Myocyte (in vitro differentiated cells): Measurements from ENCODE around the gene CPSF3. TPM values are rescaled to one million over a fixed set of nuclear protein-coding genes. Genes with fewer than 3 reads are reported as not detected.

Source experiments
- DNase-seq: peaks from one replicate; pipeline ENCODE4 v3.0.0-alpha.2; 2012; ENCODE audit warnings: low read depth
- polyA plus RNA-seq: library from polyadenylated mRNA; unstranded; fragments of >200 nt; gene quantifications from one replicate; pipeline ENCODE4 v1.2.1, GENCODE V29; 2012; ENCODE audit warnings: missing spikeins
- total RNA-seq: library from RNA; depleted of rRNA; stranded (reverse); fragments of >200 nt; gene quantifications from 2 replicates; pipeline ENCODE4 v1.2.3, GENCODE V29; 2014

CPSF3 gene
- total RNA-seq: 44.0 and 45.3 TPM in 2 replicates
- 22.4 TPM for polyA plus RNA-seq

DNA sequence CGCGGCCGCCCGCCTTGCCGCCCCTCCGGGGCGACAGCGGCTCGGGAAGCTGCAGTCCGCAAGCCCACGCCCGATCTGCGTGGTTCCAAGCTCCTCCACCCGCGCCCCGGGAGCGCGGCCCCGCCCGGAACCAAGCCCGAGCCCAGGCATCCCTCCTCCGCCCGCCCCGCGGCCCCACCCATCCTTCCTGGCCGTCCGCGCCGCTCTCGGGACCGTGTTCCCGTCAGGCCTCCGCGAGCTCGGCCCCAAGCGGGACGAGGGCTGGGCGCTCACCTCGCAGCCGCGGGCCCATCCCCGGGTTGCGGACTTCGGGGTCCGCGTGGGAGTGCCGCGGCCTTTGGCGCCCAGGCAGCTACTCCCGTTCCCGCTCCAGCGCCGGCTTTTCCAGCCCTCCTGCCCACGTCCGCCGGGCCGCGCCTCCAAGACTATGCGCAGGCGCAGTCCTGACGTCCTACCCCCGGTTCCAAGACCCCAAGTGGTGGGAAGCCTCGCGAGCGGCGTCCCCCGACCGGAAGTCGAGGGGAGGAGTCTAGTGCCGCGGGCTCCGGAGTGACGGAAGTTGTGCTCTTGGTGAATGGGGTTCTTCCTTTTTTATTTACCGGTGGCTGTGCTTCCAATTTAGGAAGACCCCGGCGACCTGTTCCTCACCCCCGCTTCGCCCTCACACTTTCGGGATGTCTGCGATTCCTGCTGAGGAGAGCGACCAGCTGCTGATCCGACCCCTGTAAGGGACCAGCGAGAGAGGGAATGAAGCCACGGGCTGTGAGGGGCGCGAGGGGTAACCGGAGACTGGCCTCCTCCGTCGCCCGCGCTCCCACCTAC lies at the start of gene CPSF3, which contains the start of gene ITGB1BP1:
TSS of gene CPSF3 (plus strand) at position 555 of the 822 bp plus-strand sequence. CDS start at position 675, 120 bp downstream.
TSS of gene ITGB1BP1 (minus strand) at position 429 of the 822 bp plus-strand sequence. CDS start 4,831 bp downstream, outside the sequence.
- DNase-seq: peak; percentile 99

DNA sequence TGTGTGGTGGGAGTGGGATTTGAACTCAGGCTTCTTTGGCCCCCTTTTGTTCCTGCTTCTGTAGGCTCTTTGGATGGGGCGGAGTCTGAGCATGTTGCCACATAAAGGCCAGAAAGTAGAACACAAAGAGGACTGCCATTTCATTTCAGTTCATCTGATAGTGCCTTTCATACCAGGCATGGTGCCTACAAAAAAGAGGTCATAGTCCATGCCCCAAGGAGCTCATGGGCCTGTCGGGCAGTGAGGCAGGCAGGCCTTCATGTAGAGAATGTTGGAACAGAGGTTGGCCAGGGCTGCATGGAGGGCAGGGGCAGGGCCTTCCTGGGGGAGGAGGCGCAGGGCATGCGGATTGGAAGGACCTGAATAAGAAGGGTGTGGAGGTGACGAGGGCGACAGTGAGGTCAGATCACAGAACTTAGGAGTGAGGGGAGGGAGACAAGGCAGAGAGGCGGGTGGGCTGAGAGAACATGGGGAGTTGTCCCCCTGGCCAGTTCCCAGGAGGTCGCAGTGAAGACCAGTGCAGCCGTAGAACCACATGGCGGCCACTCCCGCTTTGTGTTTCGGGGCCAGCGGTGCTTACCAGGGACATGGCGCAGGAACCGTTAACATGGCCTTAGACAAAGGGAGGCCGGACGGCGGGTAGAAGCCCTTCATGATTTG lies 49.3 kb upstream of the CPSF3 start:
- no peak for DNase-seq

DNA sequence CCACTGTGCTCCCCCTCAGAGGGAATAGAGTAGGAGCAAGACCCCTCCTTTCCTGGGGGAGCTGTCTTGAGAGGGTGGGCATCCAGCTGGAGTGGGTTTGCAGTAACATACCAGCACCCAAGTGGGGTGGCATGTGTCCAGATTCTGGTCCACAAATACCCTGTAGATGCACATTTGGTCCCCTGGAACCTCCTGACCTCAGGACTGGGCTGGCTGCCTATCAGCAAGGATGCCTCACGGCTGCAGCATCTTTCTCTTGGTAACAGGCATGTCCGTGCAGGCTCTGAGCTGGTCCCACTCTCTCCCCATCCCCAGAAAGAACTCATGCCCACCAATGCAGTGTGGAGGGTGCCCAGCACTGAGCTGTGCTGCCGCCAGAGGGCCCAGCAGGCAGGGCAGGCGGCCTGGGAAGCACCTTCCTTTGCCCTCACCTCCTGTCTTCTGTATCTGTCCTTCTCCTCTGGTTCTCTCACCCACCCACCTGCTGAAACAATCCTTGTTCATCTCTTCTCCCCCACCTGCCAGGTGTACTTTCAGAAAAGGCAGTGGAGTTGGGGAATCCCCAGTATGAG lies 47.5 kb upstream of the CPSF3 start:
- no peak for DNase-seq

DNA sequence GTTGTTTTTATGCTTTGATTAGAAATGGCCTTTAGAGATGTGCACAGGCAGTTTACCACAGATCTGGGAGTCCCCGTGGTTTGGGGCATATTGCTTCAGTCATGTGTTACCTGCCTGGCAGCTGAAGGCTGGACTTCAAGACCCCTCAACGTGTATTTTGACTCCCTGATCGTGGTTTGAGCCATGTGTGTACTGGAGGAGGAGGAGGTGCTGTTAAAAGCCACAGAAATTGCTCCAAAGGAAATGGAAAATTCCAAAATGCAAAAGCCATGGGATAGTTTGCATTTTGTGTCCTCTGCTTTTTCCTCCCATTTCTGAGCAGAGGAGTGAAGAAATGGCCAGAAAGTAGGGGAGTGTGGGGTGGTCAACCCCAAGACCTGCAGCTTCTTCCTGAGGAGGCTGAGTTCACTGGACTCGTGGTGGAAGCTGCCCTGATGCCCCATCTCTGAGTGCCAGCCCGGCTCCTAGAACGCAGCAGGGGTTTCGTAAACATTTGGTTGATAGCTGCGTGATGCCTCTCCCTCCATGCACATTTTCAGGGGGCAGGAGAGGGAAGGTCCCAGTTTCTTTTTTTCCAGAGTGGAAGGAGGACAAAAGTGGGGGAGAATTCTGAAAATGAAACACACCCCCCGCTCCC lies 45.9 kb upstream of the CPSF3 start:
- no peak for DNase-seq

DNA sequence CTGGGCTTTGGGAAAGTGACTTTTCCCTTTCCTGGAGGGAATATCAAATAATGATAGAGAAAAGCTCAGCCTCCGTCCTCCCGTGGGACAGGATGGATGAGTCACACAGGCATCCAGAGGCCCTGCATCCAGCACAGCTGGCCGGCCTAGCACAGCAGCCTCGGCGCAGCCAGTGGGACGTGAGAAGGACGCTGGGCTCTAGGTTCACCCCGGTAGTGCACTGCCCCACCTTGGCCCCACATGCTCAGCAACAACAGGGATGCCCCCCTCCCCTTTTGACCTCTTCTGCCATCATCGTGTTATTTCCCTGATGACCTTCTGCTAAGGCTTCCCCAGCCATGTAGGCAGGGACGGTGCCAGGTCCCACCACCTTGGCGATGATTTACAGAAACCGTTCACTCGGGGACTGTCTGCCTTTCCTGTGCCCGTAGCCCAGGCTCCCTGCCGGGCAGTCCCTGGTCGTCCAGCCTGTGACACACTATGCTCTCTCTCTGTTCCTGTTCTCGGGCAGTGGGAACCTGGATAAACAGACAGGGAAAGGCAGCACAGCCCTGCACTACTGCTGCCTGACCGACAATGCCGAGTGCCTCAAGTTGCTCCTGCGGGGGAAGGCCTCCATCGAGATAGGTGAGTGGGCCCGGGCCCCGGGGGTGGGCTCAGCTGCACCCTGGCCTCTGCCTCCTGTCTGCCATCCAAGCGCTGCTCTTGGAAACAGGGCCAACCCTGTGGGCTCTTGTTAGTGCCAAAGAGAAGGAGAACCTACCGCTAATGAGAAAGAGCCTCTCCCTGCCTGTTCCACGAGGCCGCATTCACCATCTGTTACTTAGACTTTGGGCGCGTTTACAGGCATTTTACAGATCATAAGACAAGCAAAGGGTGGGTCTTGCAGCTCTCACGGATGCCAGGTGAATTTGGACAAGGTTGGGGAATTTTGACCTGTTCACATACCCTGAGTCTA lies 44.7 kb upstream of the CPSF3 start:
- DNase-seq: peak; percentile 79

DNA sequence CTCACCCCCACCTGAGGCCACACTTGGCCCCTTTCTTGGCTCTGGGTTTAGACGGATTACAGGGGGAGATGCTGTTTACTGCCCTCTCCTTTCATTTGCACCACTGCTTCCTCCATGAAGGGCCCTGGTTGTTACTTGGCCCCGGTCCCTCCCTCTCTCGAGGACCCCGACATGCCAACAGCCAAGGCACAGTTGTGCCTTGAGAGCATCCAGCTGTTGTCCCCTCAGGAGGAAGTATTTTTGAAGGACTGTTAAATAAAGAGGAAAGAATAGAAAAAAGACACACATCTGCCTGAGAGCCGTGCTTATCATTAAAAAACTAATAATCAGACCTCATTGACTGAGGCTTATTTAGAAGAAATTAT lies 44.1 kb upstream of the CPSF3 start:
- no peak for DNase-seq

DNA sequence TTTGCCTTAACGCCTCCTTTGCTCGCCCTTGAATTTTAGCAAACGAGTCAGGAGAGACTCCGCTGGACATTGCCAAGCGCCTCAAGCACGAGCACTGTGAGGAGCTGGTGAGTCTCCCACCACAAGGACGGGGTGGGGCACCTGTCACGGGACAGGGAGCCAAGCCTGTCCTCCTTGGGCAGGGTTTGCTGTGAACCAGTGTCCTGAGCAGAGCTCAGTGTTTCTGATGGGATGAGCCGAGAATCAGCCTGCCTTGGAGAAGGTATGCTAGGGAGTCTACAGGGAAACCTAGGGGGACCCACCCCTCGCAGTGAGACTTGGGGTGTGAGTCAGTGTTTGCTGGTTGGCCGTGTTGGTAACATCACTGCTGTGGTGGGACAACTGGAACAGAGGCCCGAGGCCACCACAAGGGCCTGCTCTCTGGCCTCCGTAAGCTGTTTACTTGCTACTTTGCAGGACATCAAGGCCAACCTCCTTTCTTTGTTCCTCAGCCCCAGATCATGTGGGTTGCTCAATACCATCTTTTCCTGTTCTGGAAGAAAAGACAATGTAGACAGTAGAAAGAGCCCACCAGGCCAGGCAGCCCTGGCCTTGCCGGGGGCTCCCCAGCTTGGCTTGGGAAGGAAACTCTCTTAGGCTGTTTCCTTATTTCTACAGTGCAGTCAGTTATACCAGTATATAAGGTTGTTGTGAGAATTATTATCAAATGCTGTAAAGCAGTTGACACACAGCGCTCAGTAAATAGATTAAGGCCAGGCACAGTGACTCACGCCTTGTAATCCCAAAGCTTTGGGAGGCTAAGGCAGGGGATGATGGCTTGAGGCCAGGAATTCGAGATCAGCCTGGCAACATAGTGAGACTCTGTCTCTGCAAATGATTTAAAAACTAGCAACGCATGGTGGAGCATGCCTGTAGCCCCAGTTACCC lies 42.5 kb upstream of the CPSF3 start:
- peak; percentile 90 for DNase-seq

DNA sequence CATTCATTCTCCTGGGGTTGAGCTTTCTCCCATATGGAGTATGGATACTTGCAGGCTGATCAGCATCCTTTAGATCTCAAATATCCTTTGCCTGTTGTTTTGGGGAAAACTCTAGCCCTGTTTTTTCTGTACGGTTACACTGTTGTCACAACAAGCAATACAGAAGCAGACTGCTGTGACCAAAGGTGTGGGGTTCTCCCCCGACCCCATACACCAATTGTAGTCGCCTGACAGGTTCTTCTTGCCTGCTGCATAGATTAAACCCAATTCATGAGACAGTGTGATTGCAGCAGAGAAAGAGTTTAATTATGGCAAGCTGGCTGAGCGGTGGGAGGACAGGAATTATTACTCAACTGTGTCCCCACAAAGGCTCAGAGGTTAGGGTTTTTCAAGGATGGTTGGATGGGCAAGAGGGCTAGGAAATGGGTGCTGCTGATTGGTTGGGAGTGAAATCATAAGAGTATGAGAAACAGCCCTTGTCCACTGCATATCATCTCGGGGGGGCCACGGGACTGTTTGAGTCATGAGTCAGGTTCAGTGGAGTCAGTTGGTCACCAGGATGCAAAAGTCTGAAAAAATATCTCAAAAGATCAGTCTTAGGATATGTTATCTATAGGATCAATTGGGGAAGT lies 40.7 kb upstream of the CPSF3 start:
- no peak for DNase-seq

DNA sequence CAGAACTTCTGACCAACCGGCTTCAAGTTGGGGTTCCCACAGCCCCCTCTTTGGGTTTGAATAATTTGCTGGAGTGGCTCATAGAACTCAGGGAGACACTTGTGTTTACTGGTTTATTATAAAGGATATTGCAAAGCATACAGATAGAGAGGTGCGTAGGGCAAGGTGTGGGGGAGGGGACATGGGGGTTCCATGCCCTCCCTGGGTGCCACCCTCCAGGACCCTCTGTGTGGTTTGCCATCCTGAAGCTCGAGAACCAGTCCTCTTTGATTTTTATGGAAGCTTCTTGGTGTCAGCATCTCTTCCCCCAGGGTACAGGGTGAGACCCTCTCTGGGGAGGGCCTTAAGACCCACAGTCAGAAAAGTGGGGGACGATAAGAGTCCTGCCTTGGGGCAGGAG lies 38.9 kb upstream of the CPSF3 start:
- DNase-seq: no peak

DNA sequence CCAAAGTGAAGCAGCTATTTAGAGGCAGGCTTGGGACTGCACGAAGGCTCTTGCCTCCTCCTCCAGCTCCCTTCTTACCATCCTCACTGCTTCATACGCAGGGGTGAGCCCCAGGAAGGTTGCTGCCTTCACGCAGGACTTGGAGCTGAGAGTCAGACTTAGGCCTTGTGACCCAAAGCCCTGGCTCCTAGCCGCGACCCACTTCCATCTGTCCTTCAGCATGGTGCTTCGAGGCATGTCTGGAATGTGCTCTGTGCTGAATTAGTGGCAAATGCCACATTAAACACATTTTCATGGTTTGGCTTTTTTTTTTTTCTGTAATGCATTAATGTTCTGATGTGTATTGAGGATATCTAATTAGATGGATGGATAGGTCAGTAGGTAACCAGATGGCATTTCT lies 37.6 kb upstream of the CPSF3 start:
- peak; percentile 63 for DNase-seq

DNA sequence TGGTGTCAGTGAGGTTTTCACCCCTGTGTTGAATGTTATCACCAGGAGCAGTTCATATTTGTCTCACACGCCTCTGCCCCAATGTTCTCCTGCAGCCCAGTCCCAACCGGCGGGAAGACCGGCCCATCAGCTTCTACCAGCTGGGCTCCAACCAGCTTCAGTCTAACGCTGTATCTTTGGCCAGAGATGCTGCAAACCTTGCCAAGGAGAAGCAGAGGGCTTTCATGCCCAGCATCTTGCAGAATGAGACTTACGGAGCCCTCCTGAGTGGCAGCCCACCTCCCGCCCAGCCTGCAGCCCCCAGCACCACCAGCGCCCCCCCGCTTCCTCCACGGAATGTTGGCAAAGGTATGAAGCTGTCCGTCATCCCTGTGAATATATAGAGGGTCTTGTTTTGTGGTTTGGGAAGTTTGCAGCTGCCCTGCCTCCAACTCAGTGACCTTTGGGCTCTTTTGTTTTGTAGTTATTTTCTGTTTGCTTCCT lies 35.2 kb upstream of the CPSF3 start:
- DNase-seq: no peak

DNA sequence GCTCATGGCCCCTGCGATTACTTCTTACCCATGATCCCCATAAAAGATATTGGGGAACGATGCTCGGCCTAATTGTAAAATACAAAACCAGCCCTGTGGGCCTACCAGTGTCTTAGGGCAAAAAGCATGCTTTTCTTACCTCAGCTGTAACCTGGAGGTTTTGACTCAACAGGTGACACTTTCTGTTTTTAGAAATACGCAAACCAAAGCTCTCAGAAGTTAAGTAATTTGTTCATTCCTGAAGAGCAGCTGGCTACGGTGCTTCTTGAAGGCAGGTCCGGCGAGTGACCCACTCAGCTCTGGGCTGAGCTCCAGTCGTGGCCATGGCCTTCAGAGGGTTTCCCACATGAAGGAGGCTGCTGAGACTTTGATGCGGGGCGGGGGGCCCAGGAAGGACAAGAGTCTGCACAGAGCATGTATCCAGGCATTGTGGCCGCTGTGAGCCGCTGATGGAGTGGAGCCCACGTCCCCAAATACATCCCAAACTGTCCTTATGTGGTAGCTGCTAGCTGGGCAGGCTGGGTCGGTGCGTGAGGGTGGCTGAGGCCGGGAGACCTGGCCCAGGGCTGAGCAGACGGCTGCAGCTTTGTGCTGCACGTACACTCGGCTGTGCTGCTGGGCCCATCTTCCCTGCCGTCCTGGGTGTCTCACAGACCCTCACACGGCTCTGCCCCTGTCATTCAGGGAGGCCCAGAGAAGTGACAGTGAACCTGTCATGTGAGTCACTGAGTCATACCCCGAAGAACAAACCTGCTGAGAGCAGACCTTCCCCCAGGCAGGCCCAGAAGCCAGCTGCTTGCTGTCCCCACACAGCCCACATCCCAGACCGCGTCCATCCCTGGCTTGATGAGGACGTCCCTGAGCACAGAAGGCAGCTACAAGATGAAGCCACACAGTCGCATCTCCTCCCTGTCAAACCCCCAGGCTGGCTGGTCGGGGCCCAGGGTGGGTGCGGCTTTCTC lies 34.2 kb upstream of the CPSF3 start:
- DNase-seq: peak; percentile 86

DNA sequence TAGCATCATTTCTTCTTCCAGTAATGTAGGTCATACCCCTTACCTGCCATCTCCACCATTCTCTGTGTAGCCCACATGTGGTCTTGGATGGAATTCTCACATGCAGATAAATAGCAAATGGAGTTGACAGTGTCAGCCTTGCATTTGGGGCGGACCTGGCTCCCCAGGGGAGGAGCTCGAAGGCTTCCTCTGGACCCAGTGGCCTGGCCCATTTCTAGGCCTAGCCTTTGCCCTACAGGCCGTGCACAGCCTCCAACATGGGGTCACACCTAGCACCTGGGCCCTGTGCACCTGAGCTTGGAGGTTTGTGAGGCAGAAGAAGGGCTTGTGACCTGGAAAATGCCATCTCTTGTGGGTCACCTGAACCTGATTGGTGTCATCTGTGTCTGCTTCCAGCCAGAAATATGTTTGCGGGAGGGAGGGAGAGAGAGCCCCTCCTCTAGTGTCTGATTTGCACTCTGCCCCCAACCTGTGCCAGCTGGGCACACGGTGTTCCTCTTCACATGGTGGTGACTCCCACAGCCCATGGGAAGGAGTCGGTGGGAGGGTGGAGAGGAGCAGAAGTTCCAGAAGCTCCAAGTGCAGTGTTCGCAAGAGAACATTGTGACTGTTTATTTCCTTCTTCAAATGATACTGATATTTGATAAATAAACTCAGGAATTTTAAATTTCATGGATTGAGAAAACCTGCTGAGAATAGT lies 33.2 kb upstream of the CPSF3 start:
- no peak for DNase-seq

DNA sequence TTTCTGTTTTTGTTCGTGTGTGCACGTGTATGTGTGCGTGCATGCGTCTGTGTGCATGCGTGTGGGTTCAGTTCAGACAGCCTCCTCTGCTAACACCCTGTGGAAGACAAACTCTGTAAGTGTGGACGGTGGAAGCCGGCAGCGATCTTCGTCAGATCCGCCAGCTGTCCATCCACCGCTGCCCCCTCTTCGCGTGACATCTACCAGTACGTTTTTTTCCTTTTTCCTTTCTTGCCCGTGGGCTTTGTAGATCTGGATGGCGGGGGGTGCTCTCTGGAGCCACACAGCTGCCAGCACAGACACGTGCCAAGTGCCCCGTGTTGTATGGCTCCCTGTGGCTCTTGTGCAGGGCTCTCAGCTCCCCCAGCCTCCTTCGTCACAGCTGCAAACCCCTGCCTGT lies 32.5 kb upstream of the CPSF3 start:
- DNase-seq: no peak

DNA sequence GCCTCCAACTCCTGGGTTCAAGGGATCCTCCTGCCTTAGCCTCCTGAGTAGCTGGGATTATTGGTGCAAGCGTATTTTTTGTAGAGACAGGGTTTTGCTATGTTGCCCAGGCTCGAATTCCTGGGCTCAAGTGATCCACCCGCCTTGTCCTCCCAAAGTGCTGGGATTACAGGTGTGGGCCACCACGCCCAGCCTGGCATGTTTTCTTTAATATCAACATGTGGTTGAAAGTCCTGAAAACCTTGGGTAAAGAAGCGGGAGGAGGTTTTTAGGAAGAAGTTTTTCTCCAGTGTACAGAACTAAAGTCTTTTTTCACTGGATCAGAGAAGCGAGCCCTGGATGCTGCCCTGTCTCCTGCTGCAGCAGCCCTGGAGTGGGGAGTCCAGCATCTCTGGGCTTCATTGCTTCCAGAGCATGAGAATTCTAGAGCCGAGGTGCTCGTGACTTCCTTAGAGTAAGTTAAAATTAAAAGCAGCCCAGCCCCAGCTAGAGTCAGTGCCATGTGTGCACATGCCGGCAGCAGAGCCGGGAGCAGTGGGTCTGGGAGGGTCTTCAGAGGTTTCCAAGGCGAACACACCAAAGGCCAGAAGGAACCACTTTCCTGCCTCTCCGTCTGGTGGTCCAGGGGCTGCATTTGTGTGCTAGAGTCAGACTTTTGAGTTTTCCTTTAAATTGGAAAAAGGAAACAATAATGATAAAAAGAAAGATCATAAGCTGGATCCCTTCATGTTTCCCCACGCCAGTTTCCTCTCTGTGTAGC lies 31.3 kb upstream of the CPSF3 start:
- DNase-seq: no peak
